Memory B cell (primary cell): Measurements from ENCODE around the gene COL18A1.

Source experiments
- ATAC-seq: fragments of 150-1000 bp; cut with Tn5 transposase; 2 replicates; pipeline ENCODE4 v1.10.0; 2021; ENCODE audit warnings: low read depth, mild to moderate bottlenecking, moderate library complexity
- DNase-seq, 2 donors: peaks; one replicate each; pipeline ENCODE4 v3.0.0; 2022; ENCODE audit warnings: low spot score in 2 of 2
- H3K27ac Mint-ChIP-seq: one replicate; pipeline ENCODE4 v1.8.0; 2022; ENCODE audit warnings: mild to moderate bottlenecking, moderate library complexity, mixed read lengths
- H3K27me3 Mint-ChIP-seq: one replicate; pipeline ENCODE4 v1.8.0; 2022; ENCODE audit warnings: mixed read lengths
- H3K36me3 Mint-ChIP-seq: one replicate; pipeline ENCODE4 v1.8.0; 2022; ENCODE audit warnings: mild to moderate bottlenecking, mixed read lengths
- H3K4me1 Mint-ChIP-seq: one replicate; pipeline ENCODE4 v1.8.0; 2022; ENCODE audit warnings: mixed read lengths
- H3K4me3 Mint-ChIP-seq: one replicate; pipeline ENCODE4 v1.8.0; 2022; ENCODE audit warnings: mild to moderate bottlenecking, moderate library complexity, mixed read lengths
- H3K9me3 Mint-ChIP-seq: one replicate; pipeline ENCODE4 v1.8.0; 2022; ENCODE audit warnings: mixed read lengths

Gene COL18A1

GRCh38 chr21:45424854-45425795 lies 20.2 kb downstream of the COL18A1 start:
- no peaks in the 10 kb centered on the region for H3K9me3 Mint-ChIP-seq

GRCh38 chr21:45427331-45428271 lies 22.6 kb downstream of the COL18A1 start:
- H3K27me3 Mint-ChIP-seq = peaks cover 5% of the 10 kb centered on the region
- no peak for ATAC-seq
- H3K9me3 Mint-ChIP-seq = no peaks in the 10 kb centered on the region
- no peaks in the 10 kb centered on the region for H3K36me3 Mint-ChIP-seq
- no peak overlapping the region for H3K27ac Mint-ChIP-seq
- H3K4me3 Mint-ChIP-seq = no peak overlapping the region
- DNase-seq = no peak
- H3K4me1 Mint-ChIP-seq = no peaks in the 10 kb centered on the region

More at GRCh38 chr21:45424854-45425795, 20.2 kb downstream of the COL18A1 start:
- Mint-ChIP-seq H3K27me3 (peaks cover 6% of the 10 kb centered on the region), H3K4me1 (peaks cover 3% of the 10 kb centered on the region), H3K27ac (no peak overlapping the region), H3K36me3 (no peaks in the 10 kb centered on the region), H3K4me3 (no peak overlapping the region)
- DNase-seq (no peak), ATAC-seq (no peak)

- no peak for ATAC-seq
- Mint-ChIP-seq H3K4me3 (no peak overlapping the region), H3K4me1 (no peaks in the 10 kb centered on the region), H3K27ac (no peak overlapping the region), H3K36me3 (no peaks in the 10 kb centered on the region), H3K9me3 (no peaks in the 10 kb centered on the region), H3K27me3 (peaks cover 5% of the 10 kb centered on the region)
- no peak for DNase-seq
Observed at GRCh38 chr21:45428534-45428933, 23.6 kb downstream of the COL18A1 start.

- Mint-ChIP-seq H3K4me3 (no peak overlapping the region), H3K27me3 (peaks cover 7% of the 10 kb centered on the region), H3K9me3 (no peaks in the 10 kb centered on the region), H3K27ac (no peak overlapping the region), H3K36me3 (no peaks in the 10 kb centered on the region), H3K4me1 (no peaks in the 10 kb centered on the region)
- ATAC-seq (no peak), DNase-seq (no peak)
Observed at GRCh38 chr21:45429221-45430175, 24.5 kb downstream of the COL18A1 start.

GRCh38 chr21:45430521-45431501 lies 25.8 kb downstream of the COL18A1 start:
- Mint-ChIP-seq H3K9me3 (no peaks in the 10 kb centered on the region), H3K27ac (no peak overlapping the region), H3K36me3 (no peaks in the 10 kb centered on the region), H3K4me3 (no peak overlapping the region), H3K27me3 (peaks cover 12% of the 10 kb centered on the region), H3K4me1 (no peaks in the 10 kb centered on the region)
- ATAC-seq = no peak
- no peak for DNase-seq

- Mint-ChIP-seq H3K4me1 (no peaks in the 10 kb centered on the region), H3K4me3 (no peak overlapping the region), H3K36me3 (no peaks in the 10 kb centered on the region), H3K27me3 (peaks cover 12% of the 10 kb centered on the region), H3K27ac (no peak overlapping the region), H3K9me3 (no peaks in the 10 kb centered on the region)
- DNase-seq = no peak
- no peak for ATAC-seq
Observed at GRCh38 chr21:45431781-45432572, 27.0 kb downstream of the COL18A1 start.

GRCh38 chr21:45432575-45433255 lies 27.8 kb downstream of the COL18A1 start:
- Mint-ChIP-seq H3K36me3 (no peaks in the 10 kb centered on the region), H3K27me3 (peaks cover 12% of the 10 kb centered on the region), H3K9me3 (no peaks in the 10 kb centered on the region), H3K27ac (no peak overlapping the region), H3K4me3 (no peak overlapping the region), H3K4me1 (no peaks in the 10 kb centered on the region)
- DNase-seq = no peak
- ATAC-seq = no peak

GRCh38 chr21:45433301-45433700 lies 28.3 kb downstream of the COL18A1 start:
- no peak overlapping the region for H3K4me3 Mint-ChIP-seq
- H3K27me3 Mint-ChIP-seq = peaks cover 12% of the 10 kb centered on the region
- H3K9me3 Mint-ChIP-seq = no peaks in the 10 kb centered on the region
- no peaks in the 10 kb centered on the region for H3K36me3 Mint-ChIP-seq
- ATAC-seq (no peak), DNase-seq (no peak)
- H3K27ac Mint-ChIP-seq = no peak overlapping the region
- no peaks in the 10 kb centered on the region for H3K4me1 Mint-ChIP-seq

- H3K4me1 Mint-ChIP-seq = no peaks in the 10 kb centered on the region
- H3K9me3 Mint-ChIP-seq = no peaks in the 10 kb centered on the region
- H3K27ac Mint-ChIP-seq = no peak overlapping the region
- H3K36me3 Mint-ChIP-seq = no peaks in the 10 kb centered on the region
- no peak overlapping the region for H3K4me3 Mint-ChIP-seq
- no peak for DNase-seq
- ATAC-seq = no peak
- peaks cover 12% of the 10 kb centered on the region for H3K27me3 Mint-ChIP-seq
Observed at GRCh38 chr21:45433911-45434644, 29.1 kb downstream of the COL18A1 start.

- Mint-ChIP-seq H3K27me3 (peaks cover 12% of the 10 kb centered on the region), H3K4me3 (no peak overlapping the region), H3K36me3 (no peaks in the 10 kb centered on the region), H3K4me1 (no peaks in the 10 kb centered on the region), H3K27ac (no peak overlapping the region), H3K9me3 (no peaks in the 10 kb centered on the region)
- no peak for ATAC-seq
- DNase-seq = no peak
Observed at GRCh38 chr21:45434645-45435217, 29.8 kb downstream of the COL18A1 start.
